ENCODE data around the gene CSMD2. TPM values are rescaled to one million over a fixed set of nuclear protein-coding genes. Genes with fewer than 3 reads are reported as not detected.
"Not testable (repeated sequence)": the region's sequence is repeated elsewhere in the genome, so short reads cannot be mapped to it uniquely, and the experiment has no call there.

CSMD2 gene
- total RNA-seq, 2 experiments from 2014 or later, result not detected

- peaks cover 25% of the 10 kb centered on the region for H3K27me3 Mint-ChIP-seq
- no peak for DNase-seq
- POLR2A ChIA-PET, result no interaction called here
- no peaks in the 10 kb centered on the region for H3K9me3 Mint-ChIP-seq
- CTCF ChIA-PET, result no interaction called here
- H3K27ac Mint-ChIP-seq, result no peak overlapping the region
- H3K36me3 Mint-ChIP-seq, result no peaks in the 10 kb centered on the region
- intact Hi-C loops (cut with micrococcal nuclease), result no loop called here
- H3K4me1 Mint-ChIP-seq (ENCODE audit: low read depth), result peaks cover 8% of the 10 kb centered on the region
- H3K4me3 Mint-ChIP-seq, result no peak overlapping the region
These were observed 649.4 kb downstream of the CSMD2 start for GRCh38 chr1:33515607-33516006.

GRCh38 chr1:33515112-33515511, 649.9 kb downstream of the CSMD2 start:
- H3K27me3 Mint-ChIP-seq, result peaks cover 26% of the 10 kb centered on the region
- DNase-seq, result no peak
- intact Hi-C loops (cut with micrococcal nuclease), result no loop called here
- no peaks in the 10 kb centered on the region for H3K9me3 Mint-ChIP-seq
- no peak overlapping the region for H3K4me3 Mint-ChIP-seq
- POLR2A ChIA-PET, result no interaction called here
- H3K27ac Mint-ChIP-seq, result no peak overlapping the region
- peaks cover 8% of the 10 kb centered on the region for H3K4me1 Mint-ChIP-seq (ENCODE audit: low read depth)
- no peaks in the 10 kb centered on the region for H3K36me3 Mint-ChIP-seq
- CTCF ChIA-PET, result no interaction called here

GRCh38 chr1:33512226-33513011, 652.6 kb downstream of the CSMD2 start:
- CTCF ChIA-PET, result interaction anchor here (0.7 to 1.4 kb wide), 2 partner anchors 41 to 487 kb away, joined by 4 to 6 read pairs; no protein-coding TSS in a partner anchor
- Mint-ChIP-seq H3K4me3 (no peak overlapping the region), H3K4me1 (ENCODE audit: low read depth) (peaks cover 8% of the 10 kb centered on the region), H3K9me3 (no peaks in the 10 kb centered on the region), H3K36me3 (no peaks in the 10 kb centered on the region), H3K27ac (no peak overlapping the region), H3K27me3 (peaks cover 20% of the 10 kb centered on the region)
- POLR2A ChIA-PET, result no interaction called here
- DNase-seq, result peak; percentile 17
- intact Hi-C loops (cut with micrococcal nuclease), result no loop called here

- H3K27ac Mint-ChIP-seq; H3K4me1 Mint-ChIP-seq (ENCODE audit: low read depth); DNase-seq; H3K4me3 Mint-ChIP-seq; H3K36me3 Mint-ChIP-seq; POLR2A ChIA-PET; intact Hi-C loops (cut with micrococcal nuclease); H3K27me3 Mint-ChIP-seq; H3K9me3 Mint-ChIP-seq; CTCF ChIA-PET: not testable (repeated sequence)
These were observed 655.8 kb downstream of the CSMD2 start for GRCh38 chr1:33509276-33509675.

GRCh38 chr1:33508151-33508550, 656.9 kb downstream of the CSMD2 start:
- intact Hi-C loops (cut with micrococcal nuclease), result no loop called here
- H3K36me3 Mint-ChIP-seq, result no peaks in the 10 kb centered on the region
- H3K4me1 Mint-ChIP-seq (ENCODE audit: low read depth), result peaks cover 7% of the 10 kb centered on the region
- DNase-seq, result no peak
- H3K27me3 Mint-ChIP-seq, result peaks cover 6% of the 10 kb centered on the region
- ChIA-PET CTCF (no interaction called here), POLR2A (no interaction called here)
- H3K4me3 Mint-ChIP-seq, result no peak overlapping the region
- no peak overlapping the region for H3K27ac Mint-ChIP-seq
- no peaks in the 10 kb centered on the region for H3K9me3 Mint-ChIP-seq

GRCh38 chr1:33507661-33508060, 657.4 kb downstream of the CSMD2 start:
- CTCF ChIA-PET, result no interaction called here

GRCh38 chr1:33503506-33503905, 661.5 kb downstream of the CSMD2 start:
- no peak overlapping the region for H3K4me3 Mint-ChIP-seq
- no peak for DNase-seq
- ChIA-PET CTCF (no interaction called here), POLR2A (no interaction called here)
- peaks cover 2% of the 10 kb centered on the region for H3K36me3 Mint-ChIP-seq
- no peaks in the 10 kb centered on the region for H3K4me1 Mint-ChIP-seq (ENCODE audit: low read depth)
- intact Hi-C loops (cut with micrococcal nuclease), result no loop called here
- peaks cover 3% of the 10 kb centered on the region for H3K9me3 Mint-ChIP-seq
- no peaks in the 10 kb centered on the region for H3K27me3 Mint-ChIP-seq
- H3K27ac Mint-ChIP-seq, result no peak overlapping the region

More at GRCh38 chr1:33507661-33508060, 657.4 kb downstream of the CSMD2 start:
- POLR2A ChIA-PET, result no interaction called here
- Mint-ChIP-seq H3K27me3 (peaks cover 6% of the 10 kb centered on the region), H3K4me3 (no peak overlapping the region), H3K36me3 (no peaks in the 10 kb centered on the region), H3K27ac (no peak overlapping the region), H3K4me1 (ENCODE audit: low read depth) (peaks cover 4% of the 10 kb centered on the region), H3K9me3 (peaks cover under 1% of the 10 kb centered on the region)
- intact Hi-C loops (cut with micrococcal nuclease), result no loop called here
- DNase-seq, result no peak

- Mint-ChIP-seq H3K36me3 (peaks cover 6% of the 10 kb centered on the region), H3K4me3 (no peak overlapping the region), H3K27ac (no peak overlapping the region), H3K4me1 (ENCODE audit: low read depth) (no peaks in the 10 kb centered on the region), H3K27me3 (no peaks in the 10 kb centered on the region), H3K9me3 (peaks cover 8% of the 10 kb centered on the region)
- intact Hi-C loops (cut with micrococcal nuclease), result no loop called here
- no peak for DNase-seq
- ChIA-PET POLR2A (no interaction called here), CTCF (no interaction called here)
These were observed 662.3 kb downstream of the CSMD2 start for GRCh38 chr1:33502726-33503125.

- intact Hi-C loops (cut with micrococcal nuclease), result no loop called here
- Mint-ChIP-seq H3K27ac (no peak overlapping the region), H3K4me1 (ENCODE audit: low read depth) (no peaks in the 10 kb centered on the region), H3K27me3 (no peaks in the 10 kb centered on the region), H3K4me3 (no peak overlapping the region), H3K9me3 (peaks cover 17% of the 10 kb centered on the region), H3K36me3 (peaks cover 6% of the 10 kb centered on the region)
- ChIA-PET POLR2A (no interaction called here), CTCF (no interaction called here)
- DNase-seq, result no peak
These were observed 663.3 kb downstream of the CSMD2 start for GRCh38 chr1:33501774-33502173.

GRCh38 chr1:33501309-33501708, 663.7 kb downstream of the CSMD2 start:
- no peaks in the 10 kb centered on the region for H3K27me3 Mint-ChIP-seq
- CTCF ChIA-PET, result no interaction called here
- H3K9me3 Mint-ChIP-seq, result peaks cover 21% of the 10 kb centered on the region

GRCh38 chr1:33500547-33500946, 664.5 kb downstream of the CSMD2 start:
- ChIA-PET POLR2A (no interaction called here), CTCF (no interaction called here)
- Mint-ChIP-seq H3K9me3 (peaks cover 29% of the 10 kb centered on the region), H3K4me1 (ENCODE audit: low read depth) (no peaks in the 10 kb centered on the region), H3K36me3 (peaks cover 17% of the 10 kb centered on the region), H3K27ac (no peak overlapping the region), H3K4me3 (no peak overlapping the region), H3K27me3 (no peaks in the 10 kb centered on the region)
- no peak for DNase-seq
- intact Hi-C loops (cut with micrococcal nuclease), result no loop called here

More at GRCh38 chr1:33501309-33501708, 663.7 kb downstream of the CSMD2 start:
- H3K4me3 Mint-ChIP-seq, result no peak overlapping the region
- H3K27ac Mint-ChIP-seq, result no peak overlapping the region
- DNase-seq, result no peak
- intact Hi-C loops (cut with micrococcal nuclease), result no loop called here
- no peaks in the 10 kb centered on the region for H3K4me1 Mint-ChIP-seq (ENCODE audit: low read depth)
- H3K36me3 Mint-ChIP-seq, result peaks cover 9% of the 10 kb centered on the region
- POLR2A ChIA-PET, result no interaction called here

GRCh38 chr1:33497410-33497809, 667.6 kb downstream of the CSMD2 start:
- peaks cover 42% of the 10 kb centered on the region for H3K36me3 Mint-ChIP-seq
- H3K27me3 Mint-ChIP-seq, result no peaks in the 10 kb centered on the region
- H3K4me3 Mint-ChIP-seq, result no peak overlapping the region
- DNase-seq, result no peak
- intact Hi-C loops (cut with micrococcal nuclease), result no loop called here
- ChIA-PET CTCF (no interaction called here), POLR2A (no interaction called here)
- peaks cover 54% of the 10 kb centered on the region for H3K9me3 Mint-ChIP-seq
- H3K27ac Mint-ChIP-seq, result no peak overlapping the region
- no peaks in the 10 kb centered on the region for H3K4me1 Mint-ChIP-seq (ENCODE audit: low read depth)

GRCh38 chr1:33494929-33495328, 670.1 kb downstream of the CSMD2 start:
- ChIA-PET CTCF (no interaction called here), POLR2A (interaction anchor here (1.3 kb wide), 1 partner anchor 9 kb away, joined by 4 read pairs; no protein-coding TSS in a partner anchor)
- no peak overlapping the region for H3K4me3 Mint-ChIP-seq
- H3K27ac Mint-ChIP-seq, result no peak overlapping the region
- no peaks in the 10 kb centered on the region for H3K4me1 Mint-ChIP-seq (ENCODE audit: low read depth)
- DNase-seq, result no peak
- peaks cover 54% of the 10 kb centered on the region for H3K9me3 Mint-ChIP-seq
- H3K36me3 Mint-ChIP-seq, result peaks cover 63% of the 10 kb centered on the region
- intact Hi-C loops (cut with micrococcal nuclease), result no loop called here
- no peaks in the 10 kb centered on the region for H3K27me3 Mint-ChIP-seq

All from activated CD4-positive, alpha-beta memory T cell treated with anti-CD3 and anti-CD28 coated beads for 36 hours (primary cell).